Tibial nerve (tissue), 4 donors: ENCODE measurements around the gene CMTM7.

Experiments used
- EP300 ChIP-seq, 2 donors: sonication (generic); formaldehyde crosslinking; IDR thresholded peaks; one replicate each; pipeline ENCODE4 v1.6.1; 2017; ENCODE audit warnings: antibody characterized with exemption in 2 of 2, mild to moderate bottlenecking in 1 of 2
- POLR2A ChIP-seq, 2 donors: fragments of 450-650 bp; IDR thresholded peaks; one replicate each; pipeline ENCODE4 v1.6.1; 2017; ENCODE audit warnings: antibody characterized with exemption in 2 of 2, mild to moderate bottlenecking in 2 of 2, moderate library complexity in 2 of 2
- TF ChIP-seq, protein P1 (sequence below), 5 experiments: fragments of 200-600 bp in 3 of 5; fragments of 450-650 bp in 2 of 5; sonication (generic) in 3 of 5; IDR thresholded peaks; one replicate each; pipeline ENCODE4 v1.5.1; 2016 to 2019; ENCODE audit warnings: antibody characterized with exemption in 5 of 5, mild to moderate bottlenecking in 3 of 5, moderate library complexity in 2 of 5

DNA sequence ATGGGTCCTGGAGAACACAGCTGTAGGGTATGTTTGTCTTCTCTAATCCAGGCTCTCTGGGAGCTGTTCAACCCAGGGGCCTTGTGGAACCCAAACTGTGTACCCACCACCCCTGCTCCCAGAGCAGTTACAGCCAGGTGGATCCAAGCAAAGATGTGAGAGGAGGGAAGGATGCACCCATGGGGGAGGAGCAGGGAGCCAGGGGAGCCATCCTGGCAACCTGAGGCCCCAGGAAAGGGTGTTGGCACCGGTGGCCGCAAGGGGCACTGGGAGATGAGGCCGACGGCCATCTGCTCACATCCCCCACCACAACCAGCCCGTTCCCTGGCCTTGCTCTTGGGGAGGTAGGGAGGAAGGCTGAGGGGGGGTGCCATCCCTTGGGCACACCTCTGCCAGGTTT, 67.8 kb downstream of the CMTM7 start:
- TF ChIP-seq, protein P1, sequence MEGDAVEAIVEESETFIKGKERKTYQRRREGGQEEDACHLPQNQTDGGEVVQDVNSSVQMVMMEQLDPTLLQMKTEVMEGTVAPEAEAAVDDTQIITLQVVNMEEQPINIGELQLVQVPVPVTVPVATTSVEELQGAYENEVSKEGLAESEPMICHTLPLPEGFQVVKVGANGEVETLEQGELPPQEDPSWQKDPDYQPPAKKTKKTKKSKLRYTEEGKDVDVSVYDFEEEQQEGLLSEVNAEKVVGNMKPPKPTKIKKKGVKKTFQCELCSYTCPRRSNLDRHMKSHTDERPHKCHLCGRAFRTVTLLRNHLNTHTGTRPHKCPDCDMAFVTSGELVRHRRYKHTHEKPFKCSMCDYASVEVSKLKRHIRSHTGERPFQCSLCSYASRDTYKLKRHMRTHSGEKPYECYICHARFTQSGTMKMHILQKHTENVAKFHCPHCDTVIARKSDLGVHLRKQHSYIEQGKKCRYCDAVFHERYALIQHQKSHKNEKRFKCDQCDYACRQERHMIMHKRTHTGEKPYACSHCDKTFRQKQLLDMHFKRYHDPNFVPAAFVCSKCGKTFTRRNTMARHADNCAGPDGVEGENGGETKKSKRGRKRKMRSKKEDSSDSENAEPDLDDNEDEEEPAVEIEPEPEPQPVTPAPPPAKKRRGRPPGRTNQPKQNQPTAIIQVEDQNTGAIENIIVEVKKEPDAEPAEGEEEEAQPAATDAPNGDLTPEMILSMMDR (IDR thresholded peaks at IDR 0.05) = no peak
- TF ChIP-seq POLR2A (IDR thresholded peaks at IDR 0.05) = no peak
- TF ChIP-seq EP300 (IDR thresholded peaks at IDR 0.05) = no peak
